Urothelium cell line (cell line): ENCODE measurements around the gene PGAM4.
"Not testable (repeated sequence)": the region's sequence is repeated elsewhere in the genome, so short reads cannot be mapped to it uniquely, and the experiment has no call there.

Experiments used
- DNase-seq: peaks from one replicate; pipeline ENCODE4 v3.0.0; 2011; ENCODE audit warnings: low spot score, mixed read lengths
- FAIRE-seq: peaks from 2 replicates; lab custom pipeline; 2011; peaks lifted over from hg19 to GRCh38; lab: Jason Lieb, UNC

The PGAM4 gene

DNA sequence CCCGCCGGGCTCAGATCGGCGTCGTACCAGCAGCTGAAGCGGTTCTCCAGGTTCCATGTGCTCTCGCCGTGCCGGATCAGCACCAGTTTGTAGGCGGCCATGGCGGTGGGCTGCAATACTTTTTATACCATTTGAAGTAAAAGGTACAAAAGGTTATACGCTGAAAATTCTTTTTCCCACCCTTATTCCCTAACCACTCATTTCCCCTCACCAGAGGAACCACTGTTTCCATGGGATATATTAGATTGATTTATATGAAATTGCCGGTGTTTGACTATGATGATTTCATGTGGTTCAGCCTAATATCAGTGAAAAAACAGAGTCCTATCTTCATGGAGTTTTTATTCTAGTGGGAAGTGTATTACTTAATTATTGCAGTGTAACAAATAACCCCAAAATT lies at the start of gene PGAM4:
PGAM4 (minus strand) TSS at position 101 of the 400 bp plus-strand sequence; CDS start at position 101, 0 bp downstream.
- DNase-seq = no peak
- FAIRE-seq = no peak

DNA sequence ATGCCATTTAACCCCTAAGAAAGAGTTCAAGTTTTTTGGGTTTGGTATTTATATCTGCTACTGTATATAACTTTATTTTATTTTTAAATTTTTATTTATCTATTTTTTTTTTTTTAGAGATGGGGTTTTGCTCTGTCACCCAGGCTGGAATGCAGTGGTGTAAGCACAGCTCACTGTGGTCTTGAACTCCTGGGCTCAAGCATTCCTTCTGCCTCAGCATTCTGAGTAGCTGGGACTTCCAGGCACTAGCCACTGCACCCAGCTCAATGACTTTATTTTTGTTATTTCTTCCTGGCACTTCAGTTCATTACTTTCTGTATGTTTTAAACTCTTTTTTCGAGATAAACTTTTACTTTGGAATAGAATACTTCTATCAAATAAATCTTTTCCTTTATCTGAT lies 42.4 kb upstream of the PGAM4 start:
- no peak for FAIRE-seq

DNA sequence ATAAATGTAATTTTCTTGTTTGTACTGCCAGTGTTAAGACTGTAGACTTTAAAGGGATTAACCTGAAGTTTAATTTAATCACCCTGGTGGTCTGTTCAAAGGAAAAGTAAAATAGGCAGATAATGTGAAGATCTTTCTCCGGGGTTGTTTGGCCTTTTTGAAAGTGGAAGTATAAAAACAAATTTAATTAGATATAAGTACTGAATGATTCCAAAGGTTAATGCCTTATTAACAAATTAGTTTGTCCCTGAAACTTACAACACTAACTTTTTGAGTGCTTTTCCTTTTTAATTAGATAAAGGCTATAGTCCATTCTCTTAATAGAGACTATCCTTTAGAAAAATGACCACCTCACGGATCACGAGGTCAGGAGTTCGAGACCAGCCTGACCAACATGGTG lies 10.4 kb upstream of the PGAM4 start:
- FAIRE-seq (no peak), DNase-seq (no peak)

More for the DNA sequence above, 42.4 kb upstream of the PGAM4 start:
- DNase-seq = no peak

DNA sequence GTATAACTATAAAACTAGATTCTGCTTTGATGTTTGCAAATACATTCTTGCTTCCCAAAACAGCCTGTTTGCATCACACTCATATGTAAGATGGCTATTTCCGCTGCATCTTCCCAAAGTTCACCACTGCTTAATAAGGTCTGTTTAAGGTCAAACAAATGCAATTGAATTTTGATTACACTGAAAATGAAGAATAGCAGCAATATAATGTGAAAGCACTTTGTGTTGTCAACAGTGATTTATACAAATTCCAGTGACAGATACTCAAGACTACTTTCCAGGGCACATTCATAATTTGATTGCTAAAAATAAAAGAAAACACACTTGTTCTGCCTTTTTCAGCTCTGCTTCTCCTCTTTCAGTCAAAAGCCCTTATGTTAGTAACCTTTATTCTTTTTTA lies 8.1 kb upstream of the PGAM4 start:
- DNase-seq (no peak), FAIRE-seq (no peak)

DNA sequence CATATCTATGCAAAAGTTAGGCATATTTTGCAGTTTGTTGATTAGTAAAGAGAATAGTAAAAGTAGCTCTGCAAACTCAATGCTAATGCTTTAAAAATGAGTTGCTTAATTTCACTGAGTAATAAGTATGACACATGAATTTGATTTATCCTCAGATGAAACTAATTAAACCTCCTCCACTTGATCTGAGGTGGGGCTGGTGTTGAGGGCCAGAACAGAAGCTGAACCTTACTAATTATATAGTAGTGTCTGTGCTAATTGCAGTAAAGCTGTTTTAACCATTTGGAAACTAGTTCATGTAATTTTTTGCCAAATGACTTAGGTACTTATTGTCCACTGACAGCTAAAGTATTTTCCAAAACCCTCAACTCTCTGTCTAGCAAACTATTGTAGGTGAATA lies 7.7 kb upstream of the PGAM4 start:
- FAIRE-seq = no peak
- no peak for DNase-seq

DNA sequence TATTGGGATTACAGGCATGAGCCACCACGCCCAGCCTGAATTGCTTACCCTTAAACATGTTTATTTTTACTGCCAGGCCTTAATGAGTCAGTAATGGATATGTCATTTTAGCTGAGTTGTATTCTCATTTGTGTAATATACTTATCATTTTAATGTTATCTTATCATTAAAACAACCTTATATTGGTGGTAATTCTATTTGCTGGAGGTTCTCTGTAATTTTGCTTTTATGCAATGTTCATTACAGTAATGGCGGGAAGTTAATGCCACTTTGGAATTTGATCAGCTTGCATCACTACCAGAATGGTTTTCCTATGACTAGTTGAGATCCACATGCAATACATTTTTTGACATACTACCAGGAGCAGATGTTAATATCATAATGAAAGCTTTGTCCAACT lies 6.3 kb upstream of the PGAM4 start:
- DNase-seq (no peak), FAIRE-seq (no peak)

DNA sequence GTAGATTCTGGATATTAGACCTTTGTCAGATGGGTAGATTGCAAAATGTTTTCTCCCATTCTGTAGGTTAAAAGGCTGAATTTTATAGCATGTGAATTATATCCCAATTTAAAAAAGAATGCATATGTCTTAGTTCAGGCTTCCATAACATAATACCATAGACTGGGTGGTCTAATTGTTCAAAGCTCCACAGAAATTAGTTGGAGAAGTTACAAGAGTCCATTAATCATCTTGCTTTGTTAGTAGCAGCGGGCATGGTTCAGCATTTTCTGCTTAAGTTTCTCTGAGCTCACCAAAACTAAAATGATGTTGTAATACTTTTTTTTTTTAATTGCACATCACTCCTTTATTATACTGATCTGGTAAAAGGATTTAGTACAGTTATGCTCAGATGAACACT lies 1.8 kb downstream of the PGAM4 start:
- FAIRE-seq (no peak), DNase-seq (no peak)

DNA sequence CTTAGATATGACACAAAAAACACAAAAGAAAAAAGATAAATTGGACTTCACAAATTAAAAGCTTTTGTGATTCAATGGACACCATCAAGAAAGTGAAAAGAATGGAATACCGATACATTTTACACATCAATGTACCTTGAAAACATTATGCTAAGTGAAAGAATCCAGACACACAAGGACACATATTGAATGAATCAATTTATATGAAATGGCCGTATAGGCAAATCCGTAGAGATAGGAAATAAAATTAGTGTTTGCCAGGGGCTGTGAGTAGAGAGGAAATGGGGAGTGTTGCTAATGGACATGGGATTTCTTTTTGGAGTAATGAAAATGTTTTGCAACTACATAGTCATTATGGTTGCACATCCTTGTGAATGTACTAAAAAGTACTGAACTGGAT lies 3.1 kb downstream of the PGAM4 start:
- FAIRE-seq (no peak), DNase-seq (no peak)

DNA sequence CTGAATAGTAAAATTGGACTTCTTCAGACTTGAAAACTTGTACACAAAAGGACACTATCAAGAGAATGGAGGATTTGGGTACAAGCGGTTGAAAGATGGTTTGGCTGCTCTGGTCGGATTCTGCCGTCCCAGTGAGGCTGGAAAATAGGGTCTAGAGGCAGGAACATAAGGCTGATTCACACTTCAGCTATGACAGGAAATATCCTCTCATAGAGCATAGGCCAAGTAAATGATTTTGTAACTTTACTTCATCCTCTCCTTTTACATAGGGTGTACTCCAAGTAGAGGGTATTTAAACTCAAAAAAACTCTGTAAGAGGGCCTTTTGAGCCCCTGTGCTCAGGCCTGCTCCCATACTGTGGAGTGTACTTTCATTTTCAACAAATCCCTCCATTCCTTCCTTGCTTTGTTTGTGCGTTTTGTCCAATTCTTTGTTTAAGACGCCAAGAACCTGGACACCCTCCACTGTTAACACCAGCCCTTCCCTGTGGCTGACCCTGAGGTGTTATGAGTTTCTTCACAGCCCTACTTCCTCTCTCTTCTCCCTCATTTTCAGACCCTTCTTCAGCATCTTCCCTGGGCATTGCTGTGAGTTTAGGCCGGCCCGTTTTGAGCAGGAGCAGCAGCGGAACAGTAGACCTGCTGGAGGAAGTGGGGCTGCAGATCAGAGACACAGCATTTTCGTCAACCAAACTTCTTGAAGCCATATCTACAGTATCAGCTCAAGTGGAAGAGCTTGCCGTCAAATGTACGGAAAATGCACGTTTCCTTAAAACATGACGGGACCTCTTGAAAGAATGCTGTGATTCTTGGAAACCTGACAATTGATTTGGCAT lies 7.2 kb downstream of the PGAM4 start:
- FAIRE-seq (no peak), DNase-seq (no peak)

DNA sequence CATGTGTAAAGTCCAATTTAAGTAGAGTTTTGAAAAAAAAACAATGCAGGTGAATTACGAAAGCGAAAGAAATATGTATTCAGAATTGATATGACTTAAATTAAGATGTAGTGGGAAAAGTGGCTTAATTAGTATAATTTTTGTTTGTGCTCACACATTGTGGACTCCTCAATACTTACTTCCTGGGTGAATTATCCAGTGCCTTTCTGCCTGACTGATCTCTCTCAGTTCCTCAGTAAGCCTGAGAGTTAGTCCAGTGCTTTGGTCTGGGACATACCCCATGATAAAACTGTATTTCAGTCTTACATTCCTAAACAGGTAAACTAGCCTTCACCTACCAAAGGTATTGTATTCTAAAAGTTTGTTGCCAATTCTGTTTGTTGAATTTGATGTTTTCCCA lies 8.4 kb downstream of the PGAM4 start:
- no peak for FAIRE-seq

DNA sequence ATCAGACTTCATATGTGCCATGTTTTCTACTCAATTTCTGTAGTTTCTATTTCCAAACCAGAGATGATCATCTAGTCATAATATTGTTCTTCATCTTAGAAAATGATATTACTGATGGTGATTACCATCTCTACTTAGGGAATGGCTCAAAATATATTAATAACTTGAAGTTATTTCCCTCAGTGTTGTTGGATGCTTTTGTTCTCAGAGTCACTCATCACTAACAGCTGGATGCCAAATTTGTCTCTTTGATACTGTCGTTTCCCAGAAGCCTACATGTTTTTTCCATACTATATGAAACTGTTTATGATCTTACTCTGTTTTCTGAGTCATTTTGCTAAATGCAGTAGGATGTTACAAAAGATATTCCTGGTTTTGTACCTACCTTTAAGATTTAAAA lies 8.9 kb downstream of the PGAM4 start:
- DNase-seq (no peak), FAIRE-seq (no peak)

More for the DNA sequence above, 8.4 kb downstream of the PGAM4 start:
- DNase-seq = no peak

DNA sequence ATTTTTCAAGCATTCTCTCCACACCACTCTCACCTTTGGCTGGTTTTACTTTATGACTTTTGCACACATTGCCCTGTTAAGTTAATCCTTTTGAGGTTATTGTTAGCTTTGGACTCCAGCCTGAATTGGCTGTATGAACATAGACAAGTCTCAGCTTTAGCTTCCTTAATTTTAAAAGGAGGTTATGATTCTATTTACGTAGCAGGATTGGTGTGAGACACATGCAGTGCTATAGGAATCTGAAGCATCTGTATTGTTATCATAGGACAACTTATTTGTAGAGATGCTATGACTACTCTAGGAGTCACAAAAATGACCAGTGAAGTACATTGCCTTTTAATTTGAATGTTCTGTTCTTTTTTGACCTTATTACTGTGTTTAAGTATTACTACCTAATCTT lies 15.7 kb downstream of the PGAM4 start:
- FAIRE-seq = no peak

DNA sequence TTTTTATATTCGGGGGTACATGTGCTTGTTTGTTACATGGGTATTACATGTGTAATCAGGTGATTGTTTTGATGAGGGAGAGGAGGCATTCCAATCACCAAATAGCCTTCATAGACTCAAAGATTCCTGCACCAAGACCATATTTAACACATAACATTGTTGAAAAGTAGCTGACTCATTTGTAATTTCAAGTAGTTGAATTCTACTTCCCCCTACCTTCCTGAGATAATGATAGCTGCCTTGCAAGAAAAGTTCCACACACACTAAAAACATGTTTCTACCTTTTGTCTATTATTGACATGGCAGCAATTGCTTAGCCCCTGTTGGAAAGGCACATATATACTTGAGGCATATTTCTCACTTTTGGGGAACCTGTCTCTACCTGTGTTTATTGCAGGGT lies 16.1 kb downstream of the PGAM4 start:
- FAIRE-seq = no peak

More for the DNA sequence above, 15.7 kb downstream of the PGAM4 start:
- DNase-seq = no peak

DNA sequence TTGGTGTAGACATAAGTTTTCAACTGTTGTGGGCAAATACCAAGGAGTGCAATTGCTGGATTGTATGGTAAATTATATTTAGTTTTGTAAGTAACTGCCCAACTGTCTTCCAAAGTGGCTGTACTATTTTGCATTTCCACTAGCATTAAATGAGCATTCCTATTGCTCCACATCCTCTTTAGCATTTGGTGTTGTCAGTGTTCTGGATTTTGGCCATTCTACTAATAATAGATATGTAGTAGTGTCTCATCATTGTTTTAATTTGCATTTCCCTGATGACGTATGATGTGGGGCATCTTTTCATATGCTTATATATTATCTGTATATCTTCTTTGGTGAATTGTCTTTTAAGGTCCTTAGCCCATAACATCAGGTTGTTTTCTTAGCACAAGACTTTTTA lies 17.3 kb downstream of the PGAM4 start:
- FAIRE-seq = no peak

More for the DNA sequence above, 16.1 kb downstream of the PGAM4 start:
- no peak for DNase-seq

DNA sequence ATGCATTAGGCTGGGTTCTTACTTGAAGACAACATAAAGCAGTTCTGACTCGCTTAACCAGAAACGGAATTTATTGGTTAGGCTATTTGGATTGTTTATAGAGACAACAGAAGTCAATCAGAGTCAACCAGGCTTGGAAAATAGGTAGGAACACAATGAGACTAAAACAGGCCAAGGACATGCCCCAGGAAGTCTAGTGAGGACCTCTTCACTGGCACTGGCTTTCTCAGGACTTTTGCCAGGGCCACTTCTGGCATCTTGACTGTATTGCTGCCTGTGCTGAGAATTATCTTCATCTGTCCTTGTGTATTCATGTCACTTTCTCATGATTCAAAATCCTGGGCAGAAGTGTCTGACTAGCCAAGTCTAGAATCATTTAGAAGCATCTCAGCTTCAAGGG lies 19.6 kb downstream of the PGAM4 start:
- FAIRE-seq = no peak
- no peak for DNase-seq

More for the DNA sequence above, 17.3 kb downstream of the PGAM4 start:
- no peak for DNase-seq

DNA sequence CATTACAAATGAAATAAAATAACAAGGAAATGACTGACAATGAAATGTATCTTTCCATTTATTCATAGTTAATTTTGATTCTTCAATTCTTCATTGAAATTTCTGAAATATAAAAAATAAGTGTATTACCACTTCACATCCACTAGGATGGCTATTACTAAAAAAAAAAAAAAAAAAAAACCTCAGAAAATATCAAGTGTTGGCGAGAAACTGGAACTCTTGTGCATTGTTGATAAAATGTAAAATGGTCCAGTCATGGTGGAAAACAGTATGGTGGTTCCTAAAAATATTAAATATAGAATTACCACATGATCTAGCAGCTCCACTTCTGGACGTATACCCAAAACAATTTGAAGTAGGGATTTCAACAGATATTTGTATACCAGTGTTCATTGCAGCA lies 22.9 kb downstream of the PGAM4 start:
- DNase-seq (no peak), FAIRE-seq (no peak)

DNA sequence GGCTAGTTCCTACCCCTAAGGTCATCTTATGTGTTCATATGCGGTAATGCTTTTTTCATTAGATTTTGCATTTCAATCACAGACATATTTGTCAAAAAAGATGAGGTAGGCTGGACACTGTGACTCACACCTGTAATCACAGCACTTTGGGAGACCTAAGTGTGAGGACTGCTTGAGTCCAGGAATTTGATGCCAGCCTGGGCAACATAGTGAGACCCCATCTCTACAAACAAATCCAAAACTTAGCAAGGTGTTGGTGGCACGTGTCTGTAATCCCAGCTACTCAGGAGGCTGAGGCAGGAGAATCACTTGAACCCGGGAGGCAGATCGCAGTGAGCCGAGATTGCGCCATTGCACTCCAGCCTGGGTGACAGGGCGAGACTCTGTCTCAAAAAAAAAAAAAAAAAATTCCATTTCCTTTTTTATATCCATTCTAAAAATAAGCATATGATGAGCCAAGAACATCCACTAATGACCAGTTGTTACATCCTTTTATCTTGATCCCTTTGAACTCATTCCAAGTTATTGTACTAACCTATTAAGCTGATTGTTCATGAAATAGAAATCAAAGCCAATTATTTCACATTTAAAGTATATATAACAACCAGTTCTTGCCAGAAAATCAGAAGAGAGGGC lies 23.4 kb downstream of the PGAM4 start:
- no peak for FAIRE-seq
- DNase-seq = no peak

DNA sequence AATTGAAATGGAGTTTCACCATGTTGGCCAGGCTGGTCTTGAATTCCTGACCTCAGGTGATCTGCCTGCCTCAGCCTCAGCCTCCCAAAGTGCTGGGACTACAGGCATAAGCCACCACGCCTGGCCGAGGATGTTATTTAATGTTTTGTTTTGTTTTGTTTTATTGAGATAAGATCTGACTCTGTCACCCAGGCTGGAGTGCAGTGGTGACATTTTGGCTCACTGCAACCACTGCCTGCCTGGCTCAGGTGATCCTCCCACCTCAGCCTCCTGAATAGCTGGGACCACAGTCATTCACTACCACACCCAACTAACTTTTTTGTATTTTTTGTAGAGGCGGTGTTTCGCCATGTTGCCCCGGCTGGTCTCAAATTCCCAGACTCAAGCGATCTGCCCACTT lies 24.4 kb downstream of the PGAM4 start:
- FAIRE-seq, DNase-seq: not testable (repeated sequence)

DNA sequence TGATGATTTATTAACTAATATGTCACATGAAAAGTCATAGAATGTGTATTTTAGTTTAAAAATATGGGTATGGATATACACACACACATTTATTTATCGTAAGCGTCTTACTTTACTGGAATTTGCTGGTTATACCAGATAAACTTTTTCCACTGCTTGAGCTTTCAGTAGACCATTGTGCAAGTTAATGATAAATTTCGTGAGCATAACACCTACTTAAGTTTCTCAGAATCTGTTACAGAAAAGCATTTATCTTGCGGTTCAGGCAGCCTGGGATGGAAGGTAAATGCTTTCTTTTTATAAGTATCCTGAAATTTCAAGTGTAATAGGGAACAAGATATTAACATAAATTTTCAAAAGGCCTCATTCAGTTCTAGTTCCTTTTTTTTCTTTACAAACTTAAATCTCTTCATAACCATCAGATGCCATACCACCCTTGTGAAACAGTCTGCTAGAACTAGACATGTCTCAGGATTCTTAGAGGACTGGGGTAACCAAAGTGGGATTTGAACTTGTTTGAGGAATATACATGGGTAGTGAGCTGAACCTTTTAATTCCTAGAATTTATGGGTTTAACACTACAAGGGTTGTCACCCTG lies 31.3 kb downstream of the PGAM4 start:
- FAIRE-seq = no peak
- DNase-seq = no peak

DNA sequence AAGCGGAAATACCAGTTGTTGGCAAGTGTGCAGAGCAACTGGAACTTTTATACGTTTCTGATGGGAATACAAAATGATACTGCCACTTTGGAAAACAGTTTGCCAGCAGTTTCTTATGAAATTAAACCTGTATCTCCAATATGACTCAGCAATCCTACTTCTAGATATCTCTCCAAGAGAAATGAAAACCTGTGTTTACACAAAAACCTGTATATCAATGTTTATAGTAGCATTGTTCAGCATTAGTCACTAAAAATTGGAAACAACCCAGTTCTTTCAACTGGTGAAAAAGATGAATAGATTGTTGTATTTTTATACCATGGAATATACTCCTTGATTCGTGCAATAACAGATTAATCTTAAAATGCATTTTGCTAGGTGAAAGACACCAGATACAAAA lies 32.1 kb downstream of the PGAM4 start:
- no peak for FAIRE-seq

DNA sequence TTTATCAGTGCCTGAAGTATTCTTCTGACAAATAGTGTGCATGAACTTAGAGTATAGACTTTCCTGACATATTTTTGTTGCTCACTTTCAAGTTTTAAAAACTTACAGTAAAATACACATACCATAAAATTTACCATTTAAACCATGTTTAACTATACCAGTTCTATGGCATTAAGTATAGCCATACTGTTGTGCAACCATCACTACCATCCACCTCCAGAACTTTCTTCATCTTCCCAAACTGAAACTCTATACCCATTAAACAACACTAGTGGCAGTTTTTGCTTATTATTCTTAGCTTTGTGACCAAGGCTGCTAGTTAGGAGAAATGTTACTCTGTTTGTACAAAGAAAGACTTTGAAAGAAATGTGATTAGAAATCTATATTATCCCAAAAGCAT lies 33.1 kb downstream of the PGAM4 start:
- no peak for FAIRE-seq
- DNase-seq = no peak

More for the DNA sequence above, 32.1 kb downstream of the PGAM4 start:
- DNase-seq = no peak

DNA sequence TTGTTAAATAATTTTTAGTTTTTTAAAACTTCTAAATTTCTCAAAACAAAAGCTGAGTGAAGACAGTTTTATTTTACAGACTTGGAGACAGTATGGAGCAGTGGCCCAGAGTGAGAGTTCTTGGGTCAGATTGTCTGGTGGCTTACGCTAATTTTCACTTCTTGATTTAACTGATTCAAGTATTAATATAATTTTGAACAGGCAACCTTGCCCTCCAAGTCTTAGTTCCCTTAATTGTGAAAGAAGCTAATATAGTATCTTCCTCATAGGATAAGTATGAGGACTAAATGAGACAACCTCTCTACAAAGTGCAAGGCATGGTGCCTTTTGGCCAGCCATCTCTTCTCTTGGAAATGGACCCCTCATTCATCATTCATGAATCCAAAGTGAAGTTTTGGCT lies 33.6 kb downstream of the PGAM4 start:
- no peak for FAIRE-seq
- DNase-seq = no peak
